Stomach (tissue), 9 donors: ENCODE measurements around the gene ZFHX2. TPM values are rescaled to one million over a fixed set of nuclear protein-coding genes. Genes with fewer than 3 reads are reported as not detected.

Experiments
- DNase-seq, 2 donors: peaks; one replicate each; pipeline versions ENCODE4 v3.0.0 to v3.0.0-alpha.2; 2013 to 2019
- H3K27ac ChIP-seq, 5 donors: fragments of 200-600 bp in 4 of 5; sonication (generic) in 4 of 5; one replicate each; pipeline ENCODE4 v1.5.1; 2013 to 2019; ENCODE audit warnings: mild to moderate bottlenecking in 1 of 5, moderate library complexity in 1 of 5
- H3K27me3 ChIP-seq, 3 donors: fragments of 200-600 bp; sonication (generic); one replicate each; pipeline ENCODE4 v1.5.1; 2017 to 2019; ENCODE audit warnings: mixed run types in 1 of 3
- H3K36me3 ChIP-seq, 4 donors: fragments of 200-600 bp; sonication (generic); 1 replicate in 3 of 4; 2 replicates in 1 of 4; pipeline ENCODE4 v1.5.1; 2016 to 2019
- H3K4me1 ChIP-seq, 4 donors: fragments of 200-600 bp; sonication (generic); one replicate each; pipeline ENCODE4 v1.5.1; 2016 to 2019
- H3K4me3 ChIP-seq, 4 donors: fragments of 200-600 bp; sonication (generic) in 3 of 4; one replicate each; pipeline ENCODE4 v1.5.1; 2016 to 2019; ENCODE audit warnings: mild to moderate bottlenecking in 1 of 4
- H3K9me3 ChIP-seq, 4 donors: fragments of 200-600 bp; sonication (generic); one replicate each; pipeline ENCODE4 v1.5.1; 2016 to 2019
- CTCF ChIP-seq, 7 experiments: fragments of 450-650 bp in 4 of 7; fragments of 200-600 bp in 3 of 7; sonication (generic) in 3 of 7; IDR thresholded peaks; one replicate each; pipeline ENCODE4 v1.5.1; 2016 to 2019; ENCODE audit warnings: antibody characterized with exemption in 7 of 7, control low read depth in 2 of 7, mild to moderate bottlenecking in 1 of 7
- EP300 ChIP-seq: sonication (generic); formaldehyde crosslinking; IDR thresholded peaks from one replicate; pipeline ENCODE4 v1.6.1; 2017; ENCODE audit warnings: antibody characterized with exemption
- POLR2A ChIP-seq, 4 donors: fragments of 450-650 bp; IDR thresholded peaks; one replicate each; pipeline ENCODE4 v1.6.1; 2016; ENCODE audit warnings: antibody characterized with exemption in 4 of 4, control low read depth in 2 of 4, mild to moderate bottlenecking in 1 of 4, moderate library complexity in 1 of 4
- POLR2AphosphoS5 ChIP-seq, 3 donors: sonication (generic); formaldehyde crosslinking; IDR thresholded peaks; one replicate each; pipeline ENCODE4 v1.6.1; 2016; ENCODE audit warnings: antibody characterized with exemption in 3 of 3
- WGBS, 5 donors: extraction: QIAGEN DNeasy Blood & Tissue Kit in 3 of 5; methylation state at CpG; one replicate each; pipeline versions ENCODE4 v1.1.5 to v1.1.7; 2013 to 2018; 5-methylcytosine and 5-hydroxymethylcytosine counted together
- intact Hi-C: fragments of 100-400 bp; cut with DNase I; formaldehyde crosslinking; loops from one replicate; pipeline ENCODE4 v1.15.1; 2023; ENCODE audit warnings: low total_unique reads
- polyA plus RNA-seq, 3 donors: library from polyadenylated mRNA; stranded (reverse); fragments of 200-250 nt; gene quantifications; one replicate each; pipeline ENCODE4 v1.2.3, GENCODE V29; 2013
- total RNA-seq, 5 donors: library from RNA; depleted of rRNA; stranded (reverse); fragments of >200 nt; gene quantifications; one replicate each; pipeline versions ENCODE4 v1.1.0 to v1.2.3, GENCODE V29; 2014 to 2016
- donor health status: healthy with polysubstance abuse.
- donor health status: Bipolar disorder and iron deficiency.
- donor health status: healthy.

ZFHX2 gene
- total and polyA plus RNA-seq, 8 donors = under 0.01 to 2.9 (median 0.68) TPM; not detected in 1

GRCh38 chr14:23566112-23566777, 14.7 kb upstream of the ZFHX2 start:
- no peak for TF ChIP-seq POLR2AphosphoS5 (IDR thresholded peaks at IDR 0.05)
- TF ChIP-seq CTCF (IDR thresholded peaks at IDR 0.05) = no peak
- no peak for TF ChIP-seq POLR2A (IDR thresholded peaks at IDR 0.05)
- no peak for TF ChIP-seq EP300
- Histone ChIP-seq H3K4me3 (peak overlapping the region in 3 of 4 donors; percentile 65 to 71 (median 65)), H3K36me3 (peaks cover 35 to 47% (median 41%) of the 10 kb centered on the region in 4 donors), H3K27ac (peak overlapping the region in 3 of 5 donors; percentile 79 to 90 (median 87)), H3K4me1 (peaks cover 18 to 48% (median 36%) of the 10 kb centered on the region in 4 donors), H3K27me3 (peaks cover 0 to 5% (median 0%) of the 10 kb centered on the region in 3 donors), H3K9me3 (no peaks in the 10 kb centered on the region)
- WGBS, 5 donors = 79 to 94% (median 88%) methylated on average over 5 to 10 of the region's 10 CpGs
- intact Hi-C loops = loop anchor here (2.0 to 10.0 kb wide), 2 partner anchors 83 to 241 kb away; partner anchors contain the start of gene PABPN1
- no peak for DNase-seq

- Histone ChIP-seq H3K27me3 (no peaks in the 10 kb centered on the region), H3K27ac (no peak overlapping the region), H3K36me3 (peaks cover 36 to 53% (median 47%) of the 10 kb centered on the region in 4 donors), H3K4me1 (peaks cover 18 to 48% (median 36%) of the 10 kb centered on the region in 4 donors), H3K4me3 (no peak overlapping the region), H3K9me3 (no peaks in the 10 kb centered on the region)
- intact Hi-C loops = loop anchor here (2.0 to 10.0 kb wide), 2 partner anchors 83 to 241 kb away; partner anchors contain the start of gene PABPN1
- 84 to 92% (median 89%) methylated on average over 6 to 11 of the region's 11 CpGs for WGBS, 5 donors
- DNase-seq = no peak
- TF ChIP-seq POLR2A (IDR thresholded peaks at IDR 0.05) (no peak), POLR2AphosphoS5 (IDR thresholded peaks at IDR 0.05) (no peak), CTCF (IDR thresholded peaks at IDR 0.05) (no peak), EP300 (no peak)
These were observed 14.1 kb upstream of the ZFHX2 start for GRCh38 chr14:23565626-23566025.

GRCh38 chr14:23564876-23565275, 13.3 kb upstream of the ZFHX2 start:
- no peaks in the 10 kb centered on the region for H3K9me3 ChIP-seq
- TF ChIP-seq EP300 (no peak), POLR2A (IDR thresholded peaks at IDR 0.05) (no peak), CTCF (IDR thresholded peaks at IDR 0.05) (no peak), POLR2AphosphoS5 (IDR thresholded peaks at IDR 0.05) (no peak)
- DNase-seq = no peak
- H3K27me3 ChIP-seq = no peaks in the 10 kb centered on the region
- no peak overlapping the region for H3K4me3 ChIP-seq
- 81 to 88% (median 85%) methylated on average over 7 of the region's 7 CpGs for WGBS, 5 donors
- intact Hi-C loops = loop anchor here (10.0 kb wide), 1 partner anchor 240 kb away; the partner anchor contains the start of gene PABPN1
- H3K36me3 ChIP-seq = peaks cover 40 to 60% (median 54%) of the 10 kb centered on the region in 4 donors
- no peak overlapping the region for H3K27ac ChIP-seq
- H3K4me1 ChIP-seq = peaks cover 18 to 48% (median 36%) of the 10 kb centered on the region in 4 donors

GRCh38 chr14:23564181-23564812, 12.7 kb upstream of the ZFHX2 start:
- Histone ChIP-seq H3K27me3 (no peaks in the 10 kb centered on the region), H3K4me3 (no peak overlapping the region), H3K36me3 (peaks cover 44 to 65% (median 60%) of the 10 kb centered on the region in 4 donors), H3K9me3 (no peaks in the 10 kb centered on the region), H3K27ac (peak overlapping the region in 1 of 5 donors; percentile 1), H3K4me1 (peaks cover 18 to 44% (median 36%) of the 10 kb centered on the region in 4 donors)
- TF ChIP-seq CTCF (IDR thresholded peaks at IDR 0.05) (no peak), EP300 (no peak), POLR2AphosphoS5 (IDR thresholded peaks at IDR 0.05) (no peak), POLR2A (IDR thresholded peaks at IDR 0.05) (no peak)
- no peak for DNase-seq
- WGBS, 5 donors = 77 to 86% (median 80%) methylated on average over 13 of the region's 13 CpGs
- intact Hi-C loops = loop anchor here (10.0 kb wide), 1 partner anchor 239 kb away; the partner anchor contains the start of gene PABPN1
